ENCODE data around the gene DNHD1. TPM values are rescaled to one million over a fixed set of nuclear protein-coding genes. Genes with fewer than 3 reads are reported as not detected.
"Not testable (repeated sequence)": the region's sequence is repeated elsewhere in the genome, so short reads cannot be mapped to it uniquely, and the experiment has no call there.

Gene DNHD1
- total and polyA plus RNA-seq, 5 donors from 2014 or later, result 0.65 to 32.7 (median 1.6) TPM

GRCh38 chr11:6498121-6498520, 1.0 kb downstream of the DNHD1 start:
- peaks cover 0 to 13% (median 11%) of the 10 kb centered on the region in 4 donors for H3K4me1 Mint-ChIP-seq
- no peaks in the 10 kb centered on the region for H3K27me3 Mint-ChIP-seq
- peaks cover 32% of the 10 kb centered on the region for H3K36me3 Mint-ChIP-seq
- no peaks in the 10 kb centered on the region for H3K9me3 ChIP-seq (ENCODE audit: control insufficient read depth in 2 of 2, low read length in 2 of 2)
- H3K4me1 ChIP-seq (ENCODE audit: control insufficient read depth, insufficient read depth, low read length, poor library complexity, severe bottlenecking), result no peaks in the 10 kb centered on the region
- peaks cover 30% of the 10 kb centered on the region for H3K36me3 ChIP-seq (ENCODE audit: control insufficient read depth, insufficient read depth, low read length)
- no peak overlapping the region for H3K4me3 ChIP-seq (ENCODE audit: low read depth, low read length)
- H3K27me3 ChIP-seq (ENCODE audit: control insufficient read depth, insufficient read depth, low read length), result no peaks in the 10 kb centered on the region
- ATAC-seq (ENCODE audit: low read depth in 2 of 2), result no peak
- DNase-seq, result no peak
- no peak overlapping the region for H3K27ac Mint-ChIP-seq
- H3K9me3 Mint-ChIP-seq, result no peaks in the 10 kb centered on the region
- no peak overlapping the region for H3K4me3 Mint-ChIP-seq
- no peak overlapping the region for H3K27ac ChIP-seq (ENCODE audit: insufficient read depth, low read length, poor library complexity, severe bottlenecking)

- H3K36me3 Mint-ChIP-seq, result peaks cover 33% of the 10 kb centered on the region
- DNase-seq (no peak), ATAC-seq (ENCODE audit: low read depth in 2 of 2) (no peak)
- no peak overlapping the region for H3K4me3 ChIP-seq (ENCODE audit: low read depth, low read length)
- peak overlapping the region in 1 of 3 donors; percentile 21 for H3K27ac Mint-ChIP-seq
- H3K4me1 ChIP-seq (ENCODE audit: control insufficient read depth, insufficient read depth, low read length, poor library complexity, severe bottlenecking), result no peaks in the 10 kb centered on the region
- no peaks in the 10 kb centered on the region for H3K27me3 ChIP-seq (ENCODE audit: control insufficient read depth, insufficient read depth, low read length)
- H3K27me3 Mint-ChIP-seq, result no peaks in the 10 kb centered on the region
- H3K9me3 ChIP-seq (ENCODE audit: control insufficient read depth in 2 of 2, low read length in 2 of 2), result no peaks in the 10 kb centered on the region
- no peaks in the 10 kb centered on the region for H3K9me3 Mint-ChIP-seq
- no peak overlapping the region for H3K4me3 Mint-ChIP-seq
- H3K36me3 ChIP-seq (ENCODE audit: control insufficient read depth, insufficient read depth, low read length), result peaks cover 29% of the 10 kb centered on the region
- H3K27ac ChIP-seq (ENCODE audit: insufficient read depth, low read length, poor library complexity, severe bottlenecking), result no peak overlapping the region
- peaks cover 0 to 12% (median 7%) of the 10 kb centered on the region in 4 donors for H3K4me1 Mint-ChIP-seq
These were observed 1.5 kb downstream of the DNHD1 start for GRCh38 chr11:6498544-6498943.

GRCh38 chr11:6502382-6502781, 5.3 kb downstream of the DNHD1 start:
- Mint-ChIP-seq H3K27ac (no peak overlapping the region), H3K9me3 (no peaks in the 10 kb centered on the region), H3K4me1 (peaks cover 0 to 10% (median 6%) of the 10 kb centered on the region in 4 donors), H3K4me3 (no peak overlapping the region), H3K36me3 (peaks cover 29% of the 10 kb centered on the region), H3K27me3 (no peaks in the 10 kb centered on the region)
- Histone ChIP-seq H3K4me1 (ENCODE audit: control insufficient read depth, insufficient read depth, low read length, poor library complexity, severe bottlenecking) (no peaks in the 10 kb centered on the region), H3K27ac (ENCODE audit: insufficient read depth, low read length, poor library complexity, severe bottlenecking) (no peak overlapping the region), H3K9me3 (ENCODE audit: control insufficient read depth in 2 of 2, low read length in 2 of 2) (no peaks in the 10 kb centered on the region), H3K4me3 (ENCODE audit: low read depth, low read length) (no peak overlapping the region), H3K36me3 (ENCODE audit: control insufficient read depth, insufficient read depth, low read length) (peaks cover 29% of the 10 kb centered on the region), H3K27me3 (ENCODE audit: control insufficient read depth, insufficient read depth, low read length) (no peaks in the 10 kb centered on the region)
- DNase-seq, result no peak
- no peak for ATAC-seq (ENCODE audit: low read depth in 2 of 2)

- ATAC-seq (ENCODE audit: low read depth in 2 of 2) (no peak), DNase-seq (no peak)
- H3K27ac ChIP-seq (ENCODE audit: insufficient read depth, low read length, poor library complexity, severe bottlenecking), result no peak overlapping the region
- Mint-ChIP-seq H3K27me3 (no peaks in the 10 kb centered on the region), H3K36me3 (peaks cover 25% of the 10 kb centered on the region), H3K4me1 (peaks cover 0 to 10% (median 3%) of the 10 kb centered on the region in 4 donors), H3K9me3 (no peaks in the 10 kb centered on the region), H3K4me3 (no peak overlapping the region), H3K27ac (no peak overlapping the region)
- H3K4me3 ChIP-seq (ENCODE audit: low read depth, low read length), result no peak overlapping the region
- peaks cover 21% of the 10 kb centered on the region for H3K36me3 ChIP-seq (ENCODE audit: control insufficient read depth, insufficient read depth, low read length)
- H3K4me1 ChIP-seq (ENCODE audit: control insufficient read depth, insufficient read depth, low read length, poor library complexity, severe bottlenecking), result no peaks in the 10 kb centered on the region
- no peaks in the 10 kb centered on the region for H3K27me3 ChIP-seq (ENCODE audit: control insufficient read depth, insufficient read depth, low read length)
- no peaks in the 10 kb centered on the region for H3K9me3 ChIP-seq (ENCODE audit: control insufficient read depth in 2 of 2, low read length in 2 of 2)
These were observed 7.1 kb downstream of the DNHD1 start for GRCh38 chr11:6504166-6504565.

GRCh38 chr11:6505577-6506240, 8.6 kb downstream of the DNHD1 start:
- no peak overlapping the region for H3K27ac ChIP-seq (ENCODE audit: insufficient read depth, low read length, poor library complexity, severe bottlenecking)
- Mint-ChIP-seq H3K36me3 (peaks cover 29% of the 10 kb centered on the region), H3K27ac (no peak overlapping the region), H3K27me3 (no peaks in the 10 kb centered on the region), H3K9me3 (no peaks in the 10 kb centered on the region), H3K4me3 (no peak overlapping the region), H3K4me1 (peaks cover 0 to 10% (median 3%) of the 10 kb centered on the region in 4 donors)
- peak in 2 of 3 donors; percentile 39 to 65 for DNase-seq
- H3K4me3 ChIP-seq (ENCODE audit: low read depth, low read length), result no peak overlapping the region
- H3K27me3 ChIP-seq (ENCODE audit: control insufficient read depth, insufficient read depth, low read length), result no peaks in the 10 kb centered on the region
- peak; percentile 40 to 53 for ATAC-seq (ENCODE audit: low read depth in 2 of 2)
- H3K4me1 ChIP-seq (ENCODE audit: control insufficient read depth, insufficient read depth, low read length, poor library complexity, severe bottlenecking), result no peaks in the 10 kb centered on the region
- H3K36me3 ChIP-seq (ENCODE audit: control insufficient read depth, insufficient read depth, low read length), result peaks cover 24% of the 10 kb centered on the region
- H3K9me3 ChIP-seq (ENCODE audit: control insufficient read depth in 2 of 2, low read length in 2 of 2), result no peaks in the 10 kb centered on the region

- Histone ChIP-seq H3K9me3 (ENCODE audit: control insufficient read depth in 2 of 2, low read length in 2 of 2) (no peaks in the 10 kb centered on the region), H3K36me3 (ENCODE audit: control insufficient read depth, insufficient read depth, low read length) (peaks cover 22% of the 10 kb centered on the region), H3K27ac (ENCODE audit: insufficient read depth, low read length, poor library complexity, severe bottlenecking) (no peak overlapping the region), H3K27me3 (ENCODE audit: control insufficient read depth, insufficient read depth, low read length) (no peaks in the 10 kb centered on the region), H3K4me1 (ENCODE audit: control insufficient read depth, insufficient read depth, low read length, poor library complexity, severe bottlenecking) (no peaks in the 10 kb centered on the region), H3K4me3 (ENCODE audit: low read depth, low read length) (no peak overlapping the region)
- Mint-ChIP-seq H3K9me3 (peaks cover 0 to 1% (median 0%) of the 10 kb centered on the region in 7 donors), H3K27me3 (no peaks in the 10 kb centered on the region), H3K4me3 (no peak overlapping the region), H3K27ac (peak overlapping the region in 1 of 3 donors; percentile 85), H3K36me3 (peaks cover 54% of the 10 kb centered on the region), H3K4me1 (no peaks in the 10 kb centered on the region)
- no peak for DNase-seq
- ATAC-seq (ENCODE audit: low read depth in 2 of 2), result no peak
These were observed 19.8 kb downstream of the DNHD1 start for GRCh38 chr11:6516865-6517264.

- no peak overlapping the region for H3K4me3 Mint-ChIP-seq
- H3K27ac Mint-ChIP-seq, result no peak overlapping the region
- Histone ChIP-seq H3K4me1 (ENCODE audit: control insufficient read depth, insufficient read depth, low read length, poor library complexity, severe bottlenecking) (no peaks in the 10 kb centered on the region), H3K36me3 (ENCODE audit: control insufficient read depth, insufficient read depth, low read length) (peaks cover 14% of the 10 kb centered on the region), H3K27me3 (ENCODE audit: control insufficient read depth, insufficient read depth, low read length) (no peaks in the 10 kb centered on the region), H3K4me3 (ENCODE audit: low read depth, low read length) (no peak overlapping the region), H3K27ac (ENCODE audit: insufficient read depth, low read length, poor library complexity, severe bottlenecking) (no peak overlapping the region), H3K9me3 (ENCODE audit: control insufficient read depth in 2 of 2, low read length in 2 of 2) (no peaks in the 10 kb centered on the region)
- DNase-seq (no peak), ATAC-seq (ENCODE audit: low read depth in 2 of 2) (no peak)
- H3K36me3 Mint-ChIP-seq, result peaks cover 59% of the 10 kb centered on the region
- H3K4me1 Mint-ChIP-seq, result peaks cover 0 to 5% (median 0%) of the 10 kb centered on the region in 4 donors
- H3K27me3 Mint-ChIP-seq, result no peaks in the 10 kb centered on the region
- H3K9me3 Mint-ChIP-seq, result peaks cover 0 to 1% (median 0%) of the 10 kb centered on the region in 7 donors
These were observed 23.2 kb downstream of the DNHD1 start for GRCh38 chr11:6520265-6520664.

- not testable (repeated sequence) for ATAC-seq (ENCODE audit: low read depth in 2 of 2); H3K9me3 Mint-ChIP-seq; H3K27me3 Mint-ChIP-seq; H3K4me1 ChIP-seq (ENCODE audit: control insufficient read depth, insufficient read depth, low read length, poor library complexity, severe bottlenecking); H3K9me3 ChIP-seq (ENCODE audit: control insufficient read depth in 2 of 2, low read length in 2 of 2); H3K27ac ChIP-seq (ENCODE audit: insufficient read depth, low read length, poor library complexity, severe bottlenecking); H3K27me3 ChIP-seq (ENCODE audit: control insufficient read depth, insufficient read depth, low read length); H3K27ac Mint-ChIP-seq; H3K4me3 Mint-ChIP-seq; H3K4me3 ChIP-seq (ENCODE audit: low read depth, low read length); DNase-seq
- Mint-ChIP-seq H3K36me3 (peaks cover 57% of the 10 kb centered on the region), H3K4me1 (peaks cover 11 to 16% (median 11%) of the 10 kb centered on the region in 4 donors)
- H3K36me3 ChIP-seq (ENCODE audit: control insufficient read depth, insufficient read depth, low read length), result peaks cover 14% of the 10 kb centered on the region
These were observed 24.9 kb downstream of the DNHD1 start for GRCh38 chr11:6521946-6522345.
